Uterus (tissue), 4 donors: ENCODE results near the gene IFI6. TPM values are rescaled to one million over a fixed set of nuclear protein-coding genes. Genes with fewer than 3 reads are reported as not detected.
A peak's percentile ranks its signal among the peaks of the same experiment; 100 is the strongest.

ENCODE experiments used
- DNase-seq, 2 donors: peaks; one replicate each; pipeline ENCODE4 v3.0.0-alpha.2; 2019 to 2020
- H3K27ac ChIP-seq, 2 donors: fragments of 200-600 bp; sonication (generic); 1 replicate in 1 of 2; 2 replicates in 1 of 2; pipeline ENCODE4 v1.5.1; 2016 to 2018
- H3K27me3 ChIP-seq, 2 donors: fragments of 200-600 bp; sonication (generic); one replicate each; pipeline ENCODE4 v1.5.1; 2018 to 2019; ENCODE audit warnings: control low read depth in 1 of 2
- H3K36me3 ChIP-seq, 2 donors: fragments of 200-600 bp; sonication (generic); one replicate each; pipeline ENCODE4 v1.5.1; 2019; ENCODE audit warnings: control low read depth in 1 of 2
- H3K4me1 ChIP-seq, 2 donors: fragments of 200-600 bp; sonication (generic); one replicate each; pipeline ENCODE4 v1.5.1; 2018 to 2019; ENCODE audit warnings: control low read depth in 1 of 2
- H3K4me3 ChIP-seq, 2 donors: fragments of 200-600 bp; sonication (generic); 1 replicate in 1 of 2; 2 replicates in 1 of 2; pipeline ENCODE4 v1.5.1; 2018 to 2019; ENCODE audit warnings: mild to moderate bottlenecking in 1 of 2
- H3K9me3 ChIP-seq, 2 donors: fragments of 200-600 bp; sonication (generic); one replicate each; pipeline ENCODE4 v1.5.1; 2019; ENCODE audit warnings: control low read depth in 1 of 2
- POLR2A ChIP-seq, 2 donors: fragments of 450-650 bp; IDR thresholded peaks; one replicate each; pipeline ENCODE4 v1.6.1; 2016; ENCODE audit warnings: antibody characterized with exemption in 2 of 2, mild to moderate bottlenecking in 1 of 2, moderate library complexity in 1 of 2
- intact Hi-C: fragments of 100-400 bp; cut with DNase I; formaldehyde crosslinking; loops from one replicate; pipeline ENCODE4 v1.15.1; 2023; ENCODE audit warnings: low total_unique reads
- total RNA-seq, 4 donors: library from RNA; depleted of rRNA in 3 of 4; stranded (reverse); fragments of >200 nt in 3 of 4; gene quantifications; one replicate each; pipeline versions ENCODE4 v1.1.0 to v1.2.4, GENCODE V29; 2014 to 2023
- TF ChIP-seq, protein P1 (sequence below), 4 experiments: fragments of 200-600 bp in 2 of 4; fragments of 450-650 bp in 2 of 4; sonication (generic) in 2 of 4; IDR thresholded peaks; one replicate each; pipeline ENCODE4 v1.5.1; 2016 to 2019; ENCODE audit warnings: antibody characterized with exemption in 4 of 4, mild to moderate bottlenecking in 2 of 4, moderate library complexity in 1 of 4
- donor health status: DM: yes; HTN: yes; CAD: no.

IFI6 gene
- total RNA-seq: 100 to 1,000 TPM in 1 of 4 donors, 10 to 100 TPM in 3; 64.4 to 103 (median 79.5) TPM

DNA sequence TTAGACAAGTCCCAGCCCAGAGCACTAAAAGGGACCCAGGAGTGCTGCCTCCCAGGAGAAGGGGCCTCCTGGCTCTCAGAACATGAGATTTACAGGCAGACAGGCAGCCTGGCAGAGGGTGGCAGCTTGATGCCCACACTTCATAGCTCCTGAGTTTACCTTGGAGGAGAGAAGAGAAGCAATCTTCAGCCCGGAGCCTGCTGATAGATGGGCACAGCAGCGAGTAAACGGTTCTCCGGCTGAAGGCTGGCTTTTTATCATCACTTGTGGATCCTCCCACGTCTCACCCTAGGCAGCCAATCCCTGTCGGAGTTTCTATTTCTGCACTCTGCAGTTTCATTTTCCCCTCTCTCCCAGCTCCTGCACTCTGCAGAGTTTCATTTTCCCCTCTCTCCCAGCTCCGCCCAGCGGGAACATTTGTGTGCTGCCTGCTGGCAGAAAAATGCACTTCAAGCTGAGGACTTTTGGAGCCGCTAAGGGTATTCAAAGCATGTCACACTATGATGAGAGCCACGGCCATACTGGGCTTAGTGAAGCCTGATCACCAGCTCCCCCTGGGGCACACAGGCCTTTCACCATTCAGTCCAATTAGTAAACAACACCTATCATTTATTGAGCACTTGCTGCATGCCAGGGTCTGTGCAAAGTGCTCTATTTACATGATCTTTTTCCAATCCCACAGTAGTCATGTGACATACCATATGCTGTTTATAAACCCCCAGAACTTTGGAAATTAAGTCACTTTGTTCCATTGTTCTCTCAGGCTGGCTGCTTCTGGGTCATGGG, at the start of gene IFI6:
TSS of gene IFI6 (minus strand) at position 229 of the 786 bp plus-strand sequence. CDS start 2,878 bp downstream, outside the sequence.
- Histone ChIP-seq H3K36me3 (no peaks in the 10 kb centered on the region), H3K4me3 (peak within 1 kb of the TSS; percentile 41 to 49), H3K9me3 (no peaks in the 10 kb centered on the region), H3K27ac (peak within 1 kb of the TSS; percentile 93 to 95), H3K27me3 (no peaks in the 10 kb centered on the region), H3K4me1 (peaks cover 0 to 12% of the 10 kb centered on the region in 2 donors)
- TF ChIP-seq POLR2A (IDR thresholded peaks at IDR 0.05): peak; percentile 39 to 52
- TF ChIP-seq, protein P1, sequence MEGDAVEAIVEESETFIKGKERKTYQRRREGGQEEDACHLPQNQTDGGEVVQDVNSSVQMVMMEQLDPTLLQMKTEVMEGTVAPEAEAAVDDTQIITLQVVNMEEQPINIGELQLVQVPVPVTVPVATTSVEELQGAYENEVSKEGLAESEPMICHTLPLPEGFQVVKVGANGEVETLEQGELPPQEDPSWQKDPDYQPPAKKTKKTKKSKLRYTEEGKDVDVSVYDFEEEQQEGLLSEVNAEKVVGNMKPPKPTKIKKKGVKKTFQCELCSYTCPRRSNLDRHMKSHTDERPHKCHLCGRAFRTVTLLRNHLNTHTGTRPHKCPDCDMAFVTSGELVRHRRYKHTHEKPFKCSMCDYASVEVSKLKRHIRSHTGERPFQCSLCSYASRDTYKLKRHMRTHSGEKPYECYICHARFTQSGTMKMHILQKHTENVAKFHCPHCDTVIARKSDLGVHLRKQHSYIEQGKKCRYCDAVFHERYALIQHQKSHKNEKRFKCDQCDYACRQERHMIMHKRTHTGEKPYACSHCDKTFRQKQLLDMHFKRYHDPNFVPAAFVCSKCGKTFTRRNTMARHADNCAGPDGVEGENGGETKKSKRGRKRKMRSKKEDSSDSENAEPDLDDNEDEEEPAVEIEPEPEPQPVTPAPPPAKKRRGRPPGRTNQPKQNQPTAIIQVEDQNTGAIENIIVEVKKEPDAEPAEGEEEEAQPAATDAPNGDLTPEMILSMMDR (IDR thresholded peaks at IDR 0.05): peak; percentile 34 to 61 (median 48)
- intact Hi-C loops: no loop called here
- DNase-seq: peak; percentile 84 to 90

GRCh38 chr1:27719286-27720251, 47.6 kb upstream of the IFI6 start:
- no peaks in the 10 kb centered on the region for H3K9me3 ChIP-seq
- no peaks in the 10 kb centered on the region for H3K36me3 ChIP-seq
- DNase-seq: no peak
- no peaks in the 10 kb centered on the region for H3K27me3 ChIP-seq
- no peak for TF ChIP-seq POLR2A (IDR thresholded peaks at IDR 0.05)
- TF ChIP-seq, protein P1 (IDR thresholded peaks at IDR 0.05): no peak
- H3K4me1 ChIP-seq: no peaks in the 10 kb centered on the region
- no peak overlapping the region for H3K4me3 ChIP-seq
- intact Hi-C loops: no loop called here
- no peak overlapping the region for H3K27ac ChIP-seq

DNA sequence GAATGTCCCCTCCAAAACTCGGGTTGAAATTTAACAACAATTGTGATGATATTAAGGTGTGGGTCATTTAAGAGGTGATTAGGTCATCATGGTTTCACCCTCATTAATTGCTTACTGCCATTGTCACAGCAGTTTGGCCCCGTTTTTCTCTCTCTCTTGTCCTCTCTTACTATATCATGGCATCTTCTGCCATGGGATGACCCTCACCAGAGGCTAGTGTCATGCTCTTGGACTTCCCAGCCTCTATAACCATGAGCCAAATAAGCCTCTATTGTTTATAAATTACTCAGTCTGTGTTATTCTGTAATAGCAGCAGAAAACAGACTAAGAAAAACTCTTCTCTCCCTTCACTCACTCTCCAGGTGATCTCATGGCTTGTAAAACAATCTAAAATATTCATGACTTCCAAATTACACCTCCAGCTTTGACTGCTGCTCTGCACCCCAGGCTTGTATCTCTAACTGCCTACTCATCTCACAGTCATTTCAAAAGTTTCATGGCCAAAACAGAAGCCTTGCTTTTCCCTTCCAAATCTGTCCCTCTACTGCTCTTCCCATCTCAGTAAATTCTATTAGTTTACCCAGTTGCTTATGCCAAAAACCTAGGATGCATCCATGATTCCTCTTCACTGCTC, 44.4 kb upstream of the IFI6 start:
- TF ChIP-seq, protein P1 (IDR thresholded peaks at IDR 0.05): no peak
- intact Hi-C loops: no loop called here
- no peaks in the 10 kb centered on the region for H3K4me1 ChIP-seq
- no peak overlapping the region for H3K4me3 ChIP-seq
- no peaks in the 10 kb centered on the region for H3K9me3 ChIP-seq
- DNase-seq: no peak
- H3K27ac ChIP-seq: no peak overlapping the region
- no peaks in the 10 kb centered on the region for H3K27me3 ChIP-seq
- H3K36me3 ChIP-seq: no peaks in the 10 kb centered on the region

GRCh38 chr1:27713869-27714513, 42.0 kb upstream of the IFI6 start:
- no peaks in the 10 kb centered on the region for H3K4me1 ChIP-seq
- no peaks in the 10 kb centered on the region for H3K36me3 ChIP-seq
- TF ChIP-seq POLR2A (IDR thresholded peaks at IDR 0.05): no peak
- TF ChIP-seq, protein P1 (IDR thresholded peaks at IDR 0.05): no peak
- H3K27ac ChIP-seq: no peak overlapping the region
- no peaks in the 10 kb centered on the region for H3K27me3 ChIP-seq
- no peak overlapping the region for H3K4me3 ChIP-seq
- intact Hi-C loops: no loop called here
- H3K9me3 ChIP-seq: no peaks in the 10 kb centered on the region
- no peak for DNase-seq
